HepG2 (cell line): Measurements from ENCODE around the gene GALP. TPM values are rescaled to one million over a fixed set of nuclear protein-coding genes. Genes with fewer than 3 reads are reported as not detected.

Source experiments
- BORCS8-MEF2B ChIP-seq: sonication (generic); formaldehyde crosslinking; IDR thresholded peaks from 2 replicates; pipeline ENCODE4 v1.8.0; 2022; ENCODE audit warnings: mild to moderate bottlenecking, missing genetic modification reagents
- BRCA1 ChIP-seq: sonication (generic); formaldehyde crosslinking; IDR thresholded peaks from 2 replicates; pipeline ENCODE4 v1.4.0; 2020; ENCODE audit warnings: missing genetic modification reagents
- ETV6 ChIP-seq: sonication (generic); formaldehyde crosslinking; conservative IDR thresholded peaks from 2 replicates; pipeline ENCODE4 v1.4.0; 2020; ENCODE audit warnings: missing genetic modification reagents
- FOXA3 ChIP-seq: IDR thresholded peaks from 2 replicates; pipeline ENCODE4 v1.6.1; 2016; ENCODE audit warnings: missing genetic modification reagents, missing compliant biosample characterization
- HDAC6 ChIP-seq: fragments of 200-600 bp; sonication (generic); IDR thresholded peaks from 2 replicates; pipeline ENCODE4 v1.7.0; 2017; ENCODE audit warnings: mild to moderate bottlenecking, antibody characterized with exemption, low read length, low read depth
- MEIS1 ChIP-seq: sonication (generic); formaldehyde crosslinking; IDR thresholded peaks from 2 replicates; pipeline ENCODE4 v1.9.0; 2021; ENCODE audit warnings: mild to moderate bottlenecking, missing genetic modification reagents, moderate library complexity, borderline replicate concordance
- REL ChIP-seq: sonication (generic); formaldehyde crosslinking; conservative IDR thresholded peaks from 2 replicates; pipeline ENCODE4 v1.8.0; 2022; ENCODE audit warnings: mild to moderate bottlenecking, missing genetic modification reagents, moderate library complexity
- WIZ ChIP-seq: sonication (generic); formaldehyde crosslinking; IDR thresholded peaks from 2 replicates; pipeline ENCODE4 v1.5.1; 2020; ENCODE audit warnings: mild to moderate bottlenecking, missing genetic modification reagents
- ZBTB3 ChIP-seq: sonication (generic); formaldehyde crosslinking; IDR thresholded peaks from 2 replicates; pipeline ENCODE4 v1.4.0; 2020; ENCODE audit warnings: low read depth, mild to moderate bottlenecking, moderate library complexity, missing genetic modification reagents, borderline replicate concordance
- ZFP36 ChIP-seq: fragments of 150-350 bp; IDR thresholded peaks from 2 replicates; pipeline ENCODE4 v1.6.1; 2018; ENCODE audit warnings: borderline replicate concordance, low read length, low read depth; ENCODE audit not compliant: partially characterized antibody
- ZMYM2 ChIP-seq: sonication (generic); formaldehyde crosslinking; IDR thresholded peaks from 2 replicates; pipeline ENCODE4 v1.8.0; 2022; ENCODE audit warnings: mild to moderate bottlenecking, missing genetic modification reagents
- ZNF224 ChIP-seq: sonication (generic); formaldehyde crosslinking; IDR thresholded peaks from 2 replicates; pipeline ENCODE4 v1.5.0; 2020; ENCODE audit warnings: mild to moderate bottlenecking, missing genetic modification reagents
- ZNF468 ChIP-seq: sonication (generic); formaldehyde crosslinking; IDR thresholded peaks from 2 replicates; pipeline ENCODE4 v1.8.0; 2022; ENCODE audit warnings: mild to moderate bottlenecking, moderate library complexity, missing genetic modification reagents
- ZNF607 ChIP-seq: sonication (generic); formaldehyde crosslinking; IDR thresholded peaks from 2 replicates; pipeline ENCODE4 v1.5.1; 2020; ENCODE audit warnings: missing genetic modification reagents, mild to moderate bottlenecking, borderline replicate concordance
- ZNF644 ChIP-seq: IDR thresholded peaks from 2 replicates; pipeline ENCODE4 v1.6.1; 2016; ENCODE audit warnings: low read depth
- ZNF672 ChIP-seq: sonication (generic); formaldehyde crosslinking; IDR thresholded peaks from 2 replicates; pipeline ENCODE4 v1.8.1; 2022; ENCODE audit warnings: missing genetic modification reagents
- ZNF773 ChIP-seq: sonication (generic); formaldehyde crosslinking; IDR thresholded peaks from 2 replicates; pipeline ENCODE4 v1.4.0; 2020; ENCODE audit warnings: missing genetic modification reagents, borderline replicate concordance
- ZNF782 ChIP-seq: sonication (generic); formaldehyde crosslinking; IDR thresholded peaks from 2 replicates; pipeline ENCODE4 v1.4.0; 2020; ENCODE audit warnings: missing genetic modification reagents, mild to moderate bottlenecking, borderline replicate concordance
- ZNF83 ChIP-seq: sonication (generic); formaldehyde crosslinking; IDR thresholded peaks from 2 replicates; pipeline ENCODE4 v1.4.0; 2020; ENCODE audit warnings: missing genetic modification reagents, mild to moderate bottlenecking, borderline replicate concordance
- polyA plus RNA-seq, 8 experiments: library from polyadenylated mRNA; depleted of rRNA in 3 of 8; stranded (reverse) in 7 of 8; unstranded in 1 of 8; fragments of >200 nt; fragmentation: Illumina TruSeq in 4 of 8; extraction: Trizol in 4 of 8; gene quantifications; 2 replicates each; pipeline versions ENCODE4 v1.2.1 to v1.2.3, GENCODE V29; 2011 to 2016; ENCODE audit warnings: low read depth in 4 of 8, missing spikeins in 1 of 8, mixed read lengths in 1 of 8; ENCODE audit not compliant: insufficient read depth in 1 of 8
- total RNA-seq, 5 experiments: library from RNA; depleted of rRNA; stranded (reverse); fragments of >200 nt; fragmentation: Illumina TruSeq; extraction: Trizol; gene quantifications; 2 replicates each; pipeline ENCODE4 v1.2.3, GENCODE V29; 2016; ENCODE audit warnings: low read depth in 1 of 5
- TF ChIP-seq, protein P1 (sequence below): sonication (generic); formaldehyde crosslinking; IDR thresholded peaks from 2 replicates; pipeline ENCODE4 v1.9.0; 2021; ENCODE audit warnings: mild to moderate bottlenecking, missing genetic modification reagents
- TF ChIP-seq, protein P2 (sequence below): sonication (generic); formaldehyde crosslinking; conservative IDR thresholded peaks from 2 replicates; pipeline ENCODE4 v1.5.0; 2020; ENCODE audit warnings: missing genetic modification reagents
- TF ChIP-seq, protein P3 (sequence below): sonication (generic); formaldehyde crosslinking; IDR thresholded peaks from 2 replicates; pipeline ENCODE4 v1.8.1; 2023; ENCODE audit warnings: mild to moderate bottlenecking, moderate library complexity, missing genetic modification reagents

The GALP gene
- total and polyA plus RNA-seq, 2 of the 13 experiments (the other 11 are each of a cell fraction or from before 2014, with no cell fraction given), result not detected

DNA sequence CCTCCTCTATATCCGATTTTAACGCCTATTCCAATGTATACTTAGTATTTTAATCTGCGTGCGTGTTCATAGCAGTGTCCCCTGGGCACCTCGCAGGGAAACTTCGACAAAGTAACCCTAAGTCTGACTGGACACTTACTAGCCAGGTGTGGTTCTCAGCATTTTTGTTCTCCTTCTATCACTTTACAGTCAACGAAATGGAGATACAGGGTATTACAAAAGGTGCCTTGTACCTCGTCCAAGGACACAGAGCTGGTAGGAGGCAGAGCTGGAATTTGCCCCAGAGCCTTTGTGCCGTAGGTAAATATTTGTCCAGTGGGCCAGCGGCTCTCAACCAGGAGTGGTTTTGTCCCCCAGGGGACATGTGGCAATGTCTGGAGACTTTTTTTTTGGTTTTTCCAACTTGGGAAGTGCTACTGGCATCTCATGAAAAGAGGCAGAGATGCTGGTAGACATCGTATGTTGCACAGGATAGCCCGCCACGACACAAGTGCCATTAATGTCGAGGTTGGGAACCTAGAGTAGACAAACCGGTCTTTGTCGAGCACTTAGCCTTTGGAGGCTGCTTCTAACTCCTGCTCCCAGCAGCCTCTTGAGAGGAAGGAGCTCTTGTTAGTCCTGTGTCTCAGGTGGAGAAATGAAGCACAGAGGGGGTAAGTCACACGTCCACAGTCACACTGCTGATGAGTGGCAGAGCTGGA is 33.6 kb upstream of the GALP start (continued):
- TF ChIP-seq ZNF83 (CRISPR knock-in tag), result no peak
- TF ChIP-seq BRCA1 (CRISPR knock-in tag), result no peak
- no peak for TF ChIP-seq ZMYM2 (CRISPR knock-in tag)
- no peak for TF ChIP-seq REL (CRISPR knock-in tag)
- TF ChIP-seq ZBTB3 (CRISPR knock-in tag), result 0 out of 2 replicates have a peak, but pooled peaks have one; percentile 9
- no peak for TF ChIP-seq ZNF468 (CRISPR knock-in tag)
- no peak for TF ChIP-seq ZNF672 (CRISPR knock-in tag)
- no peak for TF ChIP-seq ZFP36
- TF ChIP-seq ZNF644 (CRISPR knock-in tag), result 0 out of 2 replicates have a peak, but pooled peaks have one; percentile 9
- no peak; the same call in 1 of the 2 replicates for TF ChIP-seq ZNF782 (CRISPR knock-in tag)
- no peak for TF ChIP-seq BORCS8-MEF2B (CRISPR knock-in tag)
- TF ChIP-seq, protein P1, sequence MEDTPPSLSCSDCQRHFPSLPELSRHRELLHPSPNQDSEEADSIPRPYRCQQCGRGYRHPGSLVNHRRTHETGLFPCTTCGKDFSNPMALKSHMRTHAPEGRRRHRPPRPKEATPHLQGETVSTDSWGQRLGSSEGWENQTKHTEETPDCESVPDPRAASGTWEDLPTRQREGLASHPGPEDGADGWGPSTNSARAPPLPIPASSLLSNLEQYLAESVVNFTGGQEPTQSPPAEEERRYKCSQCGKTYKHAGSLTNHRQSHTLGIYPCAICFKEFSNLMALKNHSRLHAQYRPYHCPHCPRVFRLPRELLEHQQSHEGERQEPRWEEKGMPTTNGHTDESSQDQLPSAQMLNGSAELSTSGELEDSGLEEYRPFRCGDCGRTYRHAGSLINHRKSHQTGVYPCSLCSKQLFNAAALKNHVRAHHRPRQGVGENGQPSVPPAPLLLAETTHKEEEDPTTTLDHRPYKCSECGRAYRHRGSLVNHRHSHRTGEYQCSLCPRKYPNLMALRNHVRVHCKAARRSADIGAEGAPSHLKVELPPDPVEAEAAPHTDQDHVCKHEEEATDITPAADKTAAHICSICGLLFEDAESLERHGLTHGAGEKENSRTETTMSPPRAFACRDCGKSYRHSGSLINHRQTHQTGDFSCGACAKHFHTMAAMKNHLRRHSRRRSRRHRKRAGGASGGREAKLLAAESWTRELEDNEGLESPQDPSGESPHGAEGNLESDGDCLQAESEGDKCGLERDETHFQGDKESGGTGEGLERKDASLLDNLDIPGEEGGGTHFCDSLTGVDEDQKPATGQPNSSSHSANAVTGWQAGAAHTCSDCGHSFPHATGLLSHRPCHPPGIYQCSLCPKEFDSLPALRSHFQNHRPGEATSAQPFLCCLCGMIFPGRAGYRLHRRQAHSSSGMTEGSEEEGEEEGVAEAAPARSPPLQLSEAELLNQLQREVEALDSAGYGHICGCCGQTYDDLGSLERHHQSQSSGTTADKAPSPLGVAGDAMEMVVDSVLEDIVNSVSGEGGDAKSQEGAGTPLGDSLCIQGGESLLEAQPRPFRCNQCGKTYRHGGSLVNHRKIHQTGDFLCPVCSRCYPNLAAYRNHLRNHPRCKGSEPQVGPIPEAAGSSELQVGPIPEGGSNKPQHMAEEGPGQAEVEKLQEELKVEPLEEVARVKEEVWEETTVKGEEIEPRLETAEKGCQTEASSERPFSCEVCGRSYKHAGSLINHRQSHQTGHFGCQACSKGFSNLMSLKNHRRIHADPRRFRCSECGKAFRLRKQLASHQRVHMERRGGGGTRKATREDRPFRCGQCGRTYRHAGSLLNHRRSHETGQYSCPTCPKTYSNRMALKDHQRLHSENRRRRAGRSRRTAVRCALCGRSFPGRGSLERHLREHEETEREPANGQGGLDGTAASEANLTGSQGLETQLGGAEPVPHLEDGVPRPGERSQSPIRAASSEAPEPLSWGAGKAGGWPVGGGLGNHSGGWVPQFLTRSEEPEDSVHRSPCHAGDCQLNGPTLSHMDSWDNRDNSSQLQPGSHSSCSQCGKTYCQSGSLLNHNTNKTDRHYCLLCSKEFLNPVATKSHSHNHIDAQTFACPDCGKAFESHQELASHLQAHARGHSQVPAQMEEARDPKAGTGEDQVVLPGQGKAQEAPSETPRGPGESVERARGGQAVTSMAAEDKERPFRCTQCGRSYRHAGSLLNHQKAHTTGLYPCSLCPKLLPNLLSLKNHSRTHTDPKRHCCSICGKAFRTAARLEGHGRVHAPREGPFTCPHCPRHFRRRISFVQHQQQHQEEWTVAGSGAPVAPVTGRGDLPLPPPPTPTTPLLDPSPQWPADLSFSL, result no peak
- TF ChIP-seq WIZ (CRISPR knock-in tag), result no peak
- peak; percentile 95 for TF ChIP-seq FOXA3 (CRISPR knock-in tag)
- TF ChIP-seq ETV6 (CRISPR knock-in tag), result peak; percentile 90
- no peak for TF ChIP-seq ZNF773 (CRISPR knock-in tag)
- TF ChIP-seq MEIS1 (CRISPR knock-in tag), result no peak
- no peak for TF ChIP-seq ZNF607
- TF ChIP-seq, protein P2, sequence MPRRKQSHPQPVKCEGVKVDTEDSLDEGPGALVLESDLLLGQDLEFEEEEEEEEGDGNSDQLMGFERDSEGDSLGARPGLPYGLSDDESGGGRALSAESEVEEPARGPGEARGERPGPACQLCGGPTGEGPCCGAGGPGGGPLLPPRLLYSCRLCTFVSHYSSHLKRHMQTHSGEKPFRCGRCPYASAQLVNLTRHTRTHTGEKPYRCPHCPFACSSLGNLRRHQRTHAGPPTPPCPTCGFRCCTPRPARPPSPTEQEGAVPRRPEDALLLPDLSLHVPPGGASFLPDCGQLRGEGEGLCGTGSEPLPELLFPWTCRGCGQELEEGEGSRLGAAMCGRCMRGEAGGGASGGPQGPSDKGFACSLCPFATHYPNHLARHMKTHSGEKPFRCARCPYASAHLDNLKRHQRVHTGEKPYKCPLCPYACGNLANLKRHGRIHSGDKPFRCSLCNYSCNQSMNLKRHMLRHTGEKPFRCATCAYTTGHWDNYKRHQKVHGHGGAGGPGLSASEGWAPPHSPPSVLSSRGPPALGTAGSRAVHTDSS (CRISPR knock-in tag), result no peak
- TF ChIP-seq, protein P3, sequence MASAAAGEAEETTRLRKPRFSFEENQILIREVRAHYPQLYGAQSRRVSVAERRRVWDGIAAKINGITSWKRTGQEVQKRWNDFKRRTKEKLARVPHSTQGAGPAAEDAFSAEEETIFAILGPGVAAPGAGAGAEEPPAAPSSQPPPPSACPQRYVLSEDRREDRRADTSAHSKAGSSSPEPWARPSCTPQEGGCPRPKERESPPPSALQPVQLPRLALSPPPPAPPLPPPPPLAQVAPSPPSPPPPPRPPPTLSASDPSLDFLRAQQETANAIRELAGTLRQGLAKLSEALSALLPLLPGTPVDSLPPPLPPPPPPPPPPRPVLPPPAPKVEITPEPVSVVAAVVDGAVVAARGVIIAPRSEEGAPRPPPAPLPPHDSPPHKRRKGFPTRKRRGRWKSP (CRISPR knock-in tag), result peak; percentile 81; the same call in 1 of the 2 replicates
- TF ChIP-seq ZNF224 (CRISPR knock-in tag), result no peak; the same call in 1 of the 2 replicates
- no peak for TF ChIP-seq HDAC6
